Mammary epithelial cell (primary cell): ENCODE data around the gene DOCK1.

Experiments used
- EZH2 ChIP-seq: IDR thresholded peaks from 2 replicates; pipeline ENCODE4 v1.6.1; 2012; ENCODE audit warnings: low read length, inconsistent platforms, borderline replicate concordance
- TF ChIP-seq, protein P1 (sequence below), 2 donors: IDR thresholded peaks in 1 of 2; conservative IDR thresholded peaks in 1 of 2; 2 replicates each; pipeline ENCODE4 v1.5.1; 2011 to 2012; ENCODE audit warnings: inconsistent platforms in 2 of 2, low read length in 2 of 2, mild to moderate bottlenecking in 2 of 2, control low read depth in 1 of 2, low read depth in 1 of 2; ENCODE audit not compliant: insufficient read depth in 1 of 2; ENCODE audit errors: extremely low read depth in 1 of 2

DNA sequence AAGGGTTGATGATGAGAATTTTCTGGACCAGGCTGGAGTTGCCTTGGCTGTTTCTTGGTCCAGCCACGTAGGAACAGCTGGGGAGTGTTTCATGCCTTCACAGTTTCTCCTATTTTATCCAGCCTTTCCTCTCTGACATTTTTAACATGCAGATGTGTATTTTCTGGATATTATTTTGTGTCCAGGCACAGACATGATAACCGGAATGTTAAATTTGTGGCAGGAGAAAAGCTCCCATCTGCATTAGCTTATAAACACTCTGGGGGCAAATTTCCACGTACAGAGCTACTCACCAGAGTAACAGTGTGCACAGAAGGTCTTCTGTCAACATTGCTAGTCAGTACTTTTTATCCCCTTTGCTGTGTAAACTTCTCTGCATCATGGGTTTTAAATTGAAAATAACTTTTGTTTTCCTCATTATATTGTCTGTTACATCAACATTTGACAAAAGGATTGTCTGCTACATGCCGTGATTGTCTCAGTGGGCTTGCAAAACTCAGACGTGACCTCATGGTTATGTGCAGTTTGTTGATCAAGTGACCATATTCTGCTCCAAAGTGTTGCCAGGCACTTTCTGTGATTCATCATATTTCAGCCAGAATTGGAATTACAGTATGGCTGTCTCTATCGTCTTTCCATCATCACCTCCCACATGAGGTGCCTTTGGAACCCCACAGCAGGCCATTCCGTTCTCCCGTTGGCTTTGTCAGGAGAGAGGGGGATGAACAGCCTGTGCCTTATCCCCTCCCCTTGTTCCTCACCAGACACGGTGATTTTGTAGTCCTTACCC lies 249.8 kb downstream of the DOCK1 start:
- no peak for TF ChIP-seq EZH2
- TF ChIP-seq, protein P1, sequence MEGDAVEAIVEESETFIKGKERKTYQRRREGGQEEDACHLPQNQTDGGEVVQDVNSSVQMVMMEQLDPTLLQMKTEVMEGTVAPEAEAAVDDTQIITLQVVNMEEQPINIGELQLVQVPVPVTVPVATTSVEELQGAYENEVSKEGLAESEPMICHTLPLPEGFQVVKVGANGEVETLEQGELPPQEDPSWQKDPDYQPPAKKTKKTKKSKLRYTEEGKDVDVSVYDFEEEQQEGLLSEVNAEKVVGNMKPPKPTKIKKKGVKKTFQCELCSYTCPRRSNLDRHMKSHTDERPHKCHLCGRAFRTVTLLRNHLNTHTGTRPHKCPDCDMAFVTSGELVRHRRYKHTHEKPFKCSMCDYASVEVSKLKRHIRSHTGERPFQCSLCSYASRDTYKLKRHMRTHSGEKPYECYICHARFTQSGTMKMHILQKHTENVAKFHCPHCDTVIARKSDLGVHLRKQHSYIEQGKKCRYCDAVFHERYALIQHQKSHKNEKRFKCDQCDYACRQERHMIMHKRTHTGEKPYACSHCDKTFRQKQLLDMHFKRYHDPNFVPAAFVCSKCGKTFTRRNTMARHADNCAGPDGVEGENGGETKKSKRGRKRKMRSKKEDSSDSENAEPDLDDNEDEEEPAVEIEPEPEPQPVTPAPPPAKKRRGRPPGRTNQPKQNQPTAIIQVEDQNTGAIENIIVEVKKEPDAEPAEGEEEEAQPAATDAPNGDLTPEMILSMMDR (conservative IDR thresholded peaks at IDR 0.05 in 1 of 2, IDR thresholded peaks at IDR 0.05 in 1 of 2; ENCODE audit: extremely low read depth in 1 of 2, insufficient read depth in 1 of 2, low read depth in 1 of 2, low read length in 2 of 2): no peak
